H1 (cell line): ENCODE measurements around the gene C1GALT1.

Source experiments
- EZH2 ChIP-seq: fragments of 200-600 bp; sonication (generic); IDR thresholded peaks from 2 replicates; pipeline ENCODE4 v1.7.1; 2012; ENCODE audit warnings: low read depth, mild to moderate bottlenecking, moderate library complexity, low read length, inconsistent platforms; ENCODE audit not compliant: severe bottlenecking
- FOSL1 ChIP-seq: IDR thresholded peaks from 2 replicates; pipeline ENCODE4 v1.6.1; 2011; ENCODE audit warnings: mild to moderate bottlenecking, low read depth, low read length, moderate library complexity; ENCODE audit not compliant: insufficient read depth
- MAX ChIP-seq: IDR thresholded peaks from 2 replicates; pipeline ENCODE4 v1.6.1; 2012; ENCODE audit warnings: inconsistent platforms
- POLR2A ChIP-seq, 2 experiments: IDR thresholded peaks; 1 replicate in 1 of 2; 2 replicates in 1 of 2; pipeline ENCODE4 v1.6.1; 2011; ENCODE audit warnings: low read depth in 2 of 2, low read length in 2 of 2, mild to moderate bottlenecking in 2 of 2; ENCODE audit errors: control extremely low read depth in 1 of 2
- POLR2AphosphoS5 ChIP-seq: IDR thresholded peaks from 2 replicates; pipeline ENCODE4 v1.6.1; 2011; ENCODE audit warnings: low read depth, low read length
- TCF12 ChIP-seq: IDR thresholded peaks from 2 replicates; pipeline ENCODE4 v1.6.1; 2011; ENCODE audit warnings: low read depth, mild to moderate bottlenecking, low read length
- ZNF274 ChIP-seq: IDR thresholded peaks from 2 replicates; pipeline ENCODE4 v1.7.0; 2012; ENCODE audit warnings: low read length, borderline replicate concordance; ENCODE audit errors: extremely low read depth
- TF ChIP-seq, protein P1 (sequence below), 3 experiments: IDR thresholded peaks; 1 replicate in 2 of 3; 2 replicates in 1 of 3; pipeline versions ENCODE4 v1.5.1 to v1.6.1; 2011; ENCODE audit warnings: low read length in 3 of 3, mild to moderate bottlenecking in 3 of 3, inconsistent platforms in 2 of 3, low read depth in 1 of 3, moderate library complexity in 1 of 3; ENCODE audit not compliant: insufficient read depth in 1 of 3; ENCODE audit errors: control extremely low read depth in 1 of 3
- TF ChIP-seq, protein P2 (sequence below): IDR thresholded peaks from 2 replicates; pipeline ENCODE4 v1.6.1; 2011; ENCODE audit warnings: low read depth, mild to moderate bottlenecking, low read length; ENCODE audit not compliant: insufficient read depth

- TF ChIP-seq, protein P1, sequence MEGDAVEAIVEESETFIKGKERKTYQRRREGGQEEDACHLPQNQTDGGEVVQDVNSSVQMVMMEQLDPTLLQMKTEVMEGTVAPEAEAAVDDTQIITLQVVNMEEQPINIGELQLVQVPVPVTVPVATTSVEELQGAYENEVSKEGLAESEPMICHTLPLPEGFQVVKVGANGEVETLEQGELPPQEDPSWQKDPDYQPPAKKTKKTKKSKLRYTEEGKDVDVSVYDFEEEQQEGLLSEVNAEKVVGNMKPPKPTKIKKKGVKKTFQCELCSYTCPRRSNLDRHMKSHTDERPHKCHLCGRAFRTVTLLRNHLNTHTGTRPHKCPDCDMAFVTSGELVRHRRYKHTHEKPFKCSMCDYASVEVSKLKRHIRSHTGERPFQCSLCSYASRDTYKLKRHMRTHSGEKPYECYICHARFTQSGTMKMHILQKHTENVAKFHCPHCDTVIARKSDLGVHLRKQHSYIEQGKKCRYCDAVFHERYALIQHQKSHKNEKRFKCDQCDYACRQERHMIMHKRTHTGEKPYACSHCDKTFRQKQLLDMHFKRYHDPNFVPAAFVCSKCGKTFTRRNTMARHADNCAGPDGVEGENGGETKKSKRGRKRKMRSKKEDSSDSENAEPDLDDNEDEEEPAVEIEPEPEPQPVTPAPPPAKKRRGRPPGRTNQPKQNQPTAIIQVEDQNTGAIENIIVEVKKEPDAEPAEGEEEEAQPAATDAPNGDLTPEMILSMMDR (IDR thresholded peaks at IDR 0.05; ENCODE audit: control extremely low read depth in 1 of 3, insufficient read depth in 1 of 3, low read depth in 1 of 3, low read length in 3 of 3), result no peak
- TF ChIP-seq MAX (no peak), POLR2A (IDR thresholded peaks at IDR 0.05; ENCODE audit: control extremely low read depth in 1 of 2, low read depth in 2 of 2, low read length in 2 of 2) (no peak), POLR2AphosphoS5 (no peak), FOSL1 (no peak), EZH2 (no peak), TCF12 (no peak), ZNF274 (no peak)
- TF ChIP-seq, protein P2, sequence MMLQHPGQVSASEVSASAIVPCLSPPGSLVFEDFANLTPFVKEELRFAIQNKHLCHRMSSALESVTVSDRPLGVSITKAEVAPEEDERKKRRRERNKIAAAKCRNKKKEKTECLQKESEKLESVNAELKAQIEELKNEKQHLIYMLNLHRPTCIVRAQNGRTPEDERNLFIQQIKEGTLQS, result no peak
Observed at GRCh38 chr7:7203813-7204575, 21.6 kb downstream of the C1GALT1 start.
